ENCODE measurements around the gene GPC6.

GRCh38 chr13:93325303-93326233, 99.0 kb downstream of the GPC6 start:
- TF ChIP-seq, protein P1, sequence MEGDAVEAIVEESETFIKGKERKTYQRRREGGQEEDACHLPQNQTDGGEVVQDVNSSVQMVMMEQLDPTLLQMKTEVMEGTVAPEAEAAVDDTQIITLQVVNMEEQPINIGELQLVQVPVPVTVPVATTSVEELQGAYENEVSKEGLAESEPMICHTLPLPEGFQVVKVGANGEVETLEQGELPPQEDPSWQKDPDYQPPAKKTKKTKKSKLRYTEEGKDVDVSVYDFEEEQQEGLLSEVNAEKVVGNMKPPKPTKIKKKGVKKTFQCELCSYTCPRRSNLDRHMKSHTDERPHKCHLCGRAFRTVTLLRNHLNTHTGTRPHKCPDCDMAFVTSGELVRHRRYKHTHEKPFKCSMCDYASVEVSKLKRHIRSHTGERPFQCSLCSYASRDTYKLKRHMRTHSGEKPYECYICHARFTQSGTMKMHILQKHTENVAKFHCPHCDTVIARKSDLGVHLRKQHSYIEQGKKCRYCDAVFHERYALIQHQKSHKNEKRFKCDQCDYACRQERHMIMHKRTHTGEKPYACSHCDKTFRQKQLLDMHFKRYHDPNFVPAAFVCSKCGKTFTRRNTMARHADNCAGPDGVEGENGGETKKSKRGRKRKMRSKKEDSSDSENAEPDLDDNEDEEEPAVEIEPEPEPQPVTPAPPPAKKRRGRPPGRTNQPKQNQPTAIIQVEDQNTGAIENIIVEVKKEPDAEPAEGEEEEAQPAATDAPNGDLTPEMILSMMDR (IDR thresholded peaks at IDR 0.05), result no peak
- no peak for TF ChIP-seq EZH2 (IDR thresholded peaks at IDR 0.05; ENCODE audit: borderline replicate concordance, insufficient read depth, low read depth, low read length, poor library complexity, severe bottlenecking)

Measured in B cell (primary cell).